ENCODE results near the gene RRAD.
"Not testable (repeated sequence)": the region's sequence is repeated elsewhere in the genome, so short reads cannot be mapped to it uniquely, and the experiment has no call there.

The RRAD gene

GRCh38 chr16:66900721-66901441, 24.5 kb downstream of the RRAD start:
- no peak for DNase-seq (ENCODE audit: low read depth)

GRCh38 chr16:66899945-66900710, 25.2 kb downstream of the RRAD start:
- DNase-seq (ENCODE audit: low read depth), result no peak

GRCh38 chr16:66899310-66899944, 25.9 kb downstream of the RRAD start:
- DNase-seq (ENCODE audit: low read depth), result no peak

- no peak for DNase-seq (ENCODE audit: low read depth)
Observed at GRCh38 chr16:66898933-66899309, 26.4 kb downstream of the RRAD start.

- no peak for DNase-seq (ENCODE audit: low read depth)
Observed at GRCh38 chr16:66898207-66898606, 27.1 kb downstream of the RRAD start.

GRCh38 chr16:66896682-66897081, 28.7 kb downstream of the RRAD start:
- not testable (repeated sequence) for DNase-seq (ENCODE audit: low read depth)

GRCh38 chr16:66895999-66896398, 29.3 kb downstream of the RRAD start:
- no peak for DNase-seq (ENCODE audit: low read depth)

- no peak for DNase-seq (ENCODE audit: low read depth)
Observed at GRCh38 chr16:66895689-66895979, 29.7 kb downstream of the RRAD start.

- no peak for DNase-seq (ENCODE audit: low read depth)
Observed at GRCh38 chr16:66894948-66895688, 30.2 kb downstream of the RRAD start.

GRCh38 chr16:66894055-66894454, 31.3 kb downstream of the RRAD start:
- DNase-seq (ENCODE audit: low read depth), result no peak

GRCh38 chr16:66891797-66892196, 33.5 kb downstream of the RRAD start:
- DNase-seq (ENCODE audit: low read depth), result no peak

- no peak for DNase-seq (ENCODE audit: low read depth)
Observed at GRCh38 chr16:66891360-66891759, 34.0 kb downstream of the RRAD start.

GRCh38 chr16:66890799-66891198, 34.5 kb downstream of the RRAD start:
- no peak for DNase-seq (ENCODE audit: low read depth)

GRCh38 chr16:66889622-66890021, 35.7 kb downstream of the RRAD start:
- no peak for DNase-seq (ENCODE audit: low read depth)

GRCh38 chr16:66888647-66889615, 36.4 kb downstream of the RRAD start:
- no peak for DNase-seq (ENCODE audit: low read depth)

GRCh38 chr16:66886914-66887313, 38.4 kb downstream of the RRAD start:
- no peak for DNase-seq (ENCODE audit: low read depth)

GRCh38 chr16:66886321-66886720, 39.0 kb downstream of the RRAD start:
- no peak for DNase-seq (ENCODE audit: low read depth)

GRCh38 chr16:66885491-66885890, 39.8 kb downstream of the RRAD start:
- DNase-seq (ENCODE audit: low read depth), result no peak

GRCh38 chr16:66882702-66883101, 42.6 kb downstream of the RRAD start:
- no peak for DNase-seq (ENCODE audit: low read depth)

- DNase-seq (ENCODE audit: low read depth), result no peak
Observed at GRCh38 chr16:66881964-66882508, 43.3 kb downstream of the RRAD start.

- DNase-seq (ENCODE audit: low read depth), result no peak
Observed at GRCh38 chr16:66881560-66881959, 43.8 kb downstream of the RRAD start.

All from CMK (cell line).